NT2/D1 (cell line): Measurements from ENCODE around the gene GCK.

Source experiments
- SUZ12 ChIP-seq: IDR thresholded peaks from 2 replicates; pipeline ENCODE4 v1.6.1; 2011; ENCODE audit not compliant: insufficient read length, insufficient read depth; ENCODE audit errors: extremely low read depth
- YY1 ChIP-seq: IDR thresholded peaks from 2 replicates; pipeline ENCODE4 v1.6.1; 2011; ENCODE audit not compliant: insufficient read length, insufficient read depth
- ZNF274 ChIP-seq: IDR thresholded peaks from 2 replicates; pipeline ENCODE4 v1.6.1; 2011; ENCODE audit warnings: mild to moderate bottlenecking, low read depth, low read length

DNA sequence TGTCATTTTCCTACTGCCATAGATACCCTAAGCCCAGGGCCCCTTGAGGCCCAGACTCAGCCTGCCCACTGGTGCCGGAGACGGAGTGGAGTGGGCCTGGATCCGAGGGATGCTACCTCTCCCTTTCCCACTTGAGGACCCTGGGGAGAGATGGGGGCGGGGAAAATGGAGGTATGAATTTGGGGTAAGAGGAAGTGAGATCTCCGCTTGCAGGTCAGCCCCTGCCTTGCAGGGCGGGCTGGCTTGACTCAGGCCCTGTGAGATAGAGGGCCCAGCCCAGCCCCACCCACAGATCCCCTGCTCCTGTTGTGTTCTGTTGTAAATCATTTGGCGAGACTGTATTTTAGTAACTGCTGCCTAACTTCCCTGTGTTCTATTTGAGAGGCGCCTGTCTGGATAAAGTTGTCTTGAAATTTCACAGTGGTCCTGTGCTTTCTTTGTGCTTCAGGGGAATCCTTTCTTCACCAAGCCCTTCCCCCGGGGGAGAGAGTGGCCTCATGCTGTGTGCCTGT lies 24.7 kb upstream of the GCK start:
- TF ChIP-seq YY1, result no peak
- no peak for TF ChIP-seq ZNF274
- no peak for TF ChIP-seq SUZ12
